H7 (cell line): ENCODE results near the gene BAZ2A. TPM values are rescaled to one million over a fixed set of nuclear protein-coding genes. Genes with fewer than 3 reads are reported as not detected.
A peak's percentile ranks its signal among the peaks of the same experiment; 100 is the strongest.
"Not testable (repeated sequence)": the region's sequence is repeated elsewhere in the genome, so short reads cannot be mapped to it uniquely, and the experiment has no call there.

ENCODE experiments used
- DNase-seq: peaks from one replicate; pipeline ENCODE4 v3.0.0; 2012
- H3K27me3 ChIP-seq: 2 replicates; pipeline ENCODE4 v1.6.0; 2011; ENCODE audit warnings: mild to moderate bottlenecking, low read length; ENCODE audit not compliant: control insufficient read depth, insufficient read depth
- H3K36me3 ChIP-seq: replicated peaks from 2 replicates; pipeline ENCODE4 v1.5.1; 2011; ENCODE audit warnings: low read length; ENCODE audit not compliant: control insufficient read depth, insufficient read depth
- H3K4me3 ChIP-seq: 2 replicates; pipeline ENCODE4 v1.5.1; 2011; ENCODE audit warnings: low read depth, mild to moderate bottlenecking, control low read depth, low read length, moderate library complexity; ENCODE audit not compliant: insufficient read depth
- total RNA-seq: library from RNA; depleted of rRNA; stranded (reverse); fragments of >200 nt; shearing (Covaris generic); gene quantifications from 2 replicates; pipeline ENCODE4 v1.2.3, GENCODE V29; 2014; rRNA removed

Gene BAZ2A
- 23.6 and 24.6 TPM in 2 replicates for total RNA-seq

DNA sequence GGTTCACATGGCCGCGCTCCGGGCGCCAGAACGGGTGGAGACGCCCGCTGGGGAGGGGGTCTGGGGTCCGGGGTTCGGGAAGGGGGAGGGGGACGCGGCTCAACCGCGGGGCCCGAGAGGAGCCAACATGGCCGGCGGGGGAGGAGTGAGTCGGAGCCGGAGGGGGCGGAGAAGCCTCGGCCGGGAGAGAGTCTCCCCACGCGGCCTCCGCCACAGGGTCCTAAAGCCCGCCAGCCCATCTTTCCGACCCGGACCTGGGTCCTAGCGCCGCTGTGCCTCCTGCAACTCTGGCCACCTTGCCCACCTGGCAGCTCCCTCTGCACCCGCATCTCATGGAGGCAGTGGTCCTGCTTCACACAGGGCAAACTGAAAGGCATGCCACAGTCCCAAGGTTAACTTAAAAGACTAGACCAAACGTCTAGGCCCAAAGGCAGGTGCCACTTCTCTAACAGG, at the start of gene BAZ2A:
BAZ2A (minus strand) TSS at position 147 of the 453 bp plus-strand sequence. CDS start 12,796 bp downstream, outside the sequence.
- H3K4me3 ChIP-seq: peak within 1 kb of the TSS; percentile 87
- peak; percentile 98 for DNase-seq
- H3K27me3 ChIP-seq: no peaks in the 10 kb centered on the region
- H3K36me3 ChIP-seq: no peaks in the 10 kb centered on the region; the same call in 1 of the 2 replicates

DNA sequence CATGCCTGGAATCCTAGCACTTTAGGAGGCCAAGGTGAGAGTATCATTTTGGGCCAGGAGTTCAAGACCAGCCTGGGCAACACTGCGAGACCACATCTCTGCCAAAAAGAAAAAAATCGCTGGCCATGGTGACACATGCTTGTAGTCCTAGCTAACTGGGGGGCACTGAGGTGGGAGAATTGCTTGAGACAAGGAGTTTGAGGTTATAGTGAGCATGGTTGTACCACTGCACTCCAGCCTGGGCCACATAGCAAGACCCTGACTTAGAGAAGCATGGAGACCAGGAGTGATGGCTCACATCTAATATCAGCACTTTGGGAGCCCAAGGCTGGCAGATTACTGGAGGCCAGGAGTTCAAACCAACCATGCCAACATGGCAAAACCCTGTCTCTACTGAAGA, 48.7 kb upstream of the BAZ2A start:
- DNase-seq: no peak
- H3K27me3 ChIP-seq: no peaks in the 10 kb centered on the region
- H3K36me3 ChIP-seq: peaks cover 1% of the 10 kb centered on the region
- H3K4me3 ChIP-seq: no peak overlapping the region

DNA sequence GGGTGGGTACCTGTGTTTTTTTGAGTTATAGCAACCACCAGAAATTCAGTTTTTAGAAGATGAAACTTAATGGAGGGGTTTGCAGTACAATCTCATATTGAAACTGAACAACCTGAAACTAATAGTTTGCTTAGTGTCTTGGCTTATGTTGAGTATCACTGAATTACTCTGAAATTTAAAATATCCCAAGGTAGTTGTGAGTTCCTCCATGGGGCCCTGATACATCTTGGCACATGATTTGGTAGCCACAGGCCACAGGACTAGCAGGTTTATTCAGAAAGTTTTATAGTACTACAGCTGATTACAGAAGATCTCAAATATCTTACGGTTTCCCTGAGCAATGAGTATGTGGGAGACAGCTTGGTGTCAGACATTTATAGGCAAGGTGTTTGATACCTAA, 47.6 kb upstream of the BAZ2A start:
- no peaks in the 10 kb centered on the region for H3K27me3 ChIP-seq
- DNase-seq: no peak
- H3K36me3 ChIP-seq: peaks cover 3% of the 10 kb centered on the region
- no peak overlapping the region for H3K4me3 ChIP-seq

DNA sequence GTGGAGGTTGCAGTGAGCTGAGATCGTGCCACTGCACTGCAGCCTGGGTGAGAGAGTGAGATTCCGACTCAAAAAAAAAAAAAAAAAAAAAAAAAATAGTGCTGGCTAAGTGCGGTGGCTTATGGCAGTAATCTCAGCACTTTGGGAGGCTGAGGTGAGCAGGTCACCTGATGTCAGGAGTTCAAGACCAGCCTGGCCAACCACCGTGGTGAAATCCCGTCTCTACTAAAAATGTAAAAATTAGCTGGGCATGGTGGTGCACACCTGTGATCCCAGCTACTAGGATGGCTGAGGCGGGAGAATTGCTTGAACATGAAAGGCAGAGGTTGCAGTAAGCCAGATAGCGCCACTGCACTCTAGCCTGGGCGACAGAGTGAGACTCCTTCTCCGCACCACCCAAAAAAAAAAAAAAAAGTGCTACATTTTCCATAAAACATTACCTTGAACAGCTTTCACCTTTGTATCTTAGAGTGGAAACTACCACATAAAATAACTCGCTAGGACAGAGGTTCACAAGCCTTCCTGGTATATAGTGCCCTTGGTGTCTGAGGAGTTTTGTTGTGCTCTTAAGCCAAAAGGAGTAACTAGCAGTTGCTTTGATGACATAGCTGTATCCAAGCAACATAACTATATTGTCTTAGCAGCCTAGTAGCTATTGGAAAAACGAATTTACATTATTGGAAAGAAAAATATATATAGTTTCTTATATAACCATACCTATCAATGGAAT, 46.9 kb upstream of the BAZ2A start:
- DNase-seq: no peak
- H3K36me3 ChIP-seq: peaks cover 3% of the 10 kb centered on the region
- H3K27me3 ChIP-seq: no peaks in the 10 kb centered on the region
- H3K4me3 ChIP-seq: no peak overlapping the region

DNA sequence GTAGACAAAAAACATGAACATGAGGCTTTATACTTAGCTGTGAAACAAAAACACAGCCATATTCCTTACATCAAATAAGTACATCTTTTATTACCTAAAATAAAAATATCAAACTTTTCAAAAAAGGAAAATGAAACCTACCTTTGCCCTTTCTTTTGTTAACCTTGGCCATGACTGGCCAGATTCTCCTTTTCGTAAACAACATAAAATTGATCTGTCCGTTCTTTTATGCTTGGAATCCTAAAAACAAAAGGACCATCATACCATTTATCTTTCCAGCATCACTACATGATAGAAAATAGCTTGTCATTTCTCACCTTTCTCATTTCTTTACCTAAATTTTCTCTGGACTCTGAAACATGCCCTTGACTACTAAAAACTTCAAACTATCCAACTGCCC, 41.5 kb upstream of the BAZ2A start:
- Histone ChIP-seq H3K4me3 (no peak overlapping the region), H3K27me3 (no peaks in the 10 kb centered on the region), H3K36me3 (peaks cover 29% of the 10 kb centered on the region)
- no peak for DNase-seq

DNA sequence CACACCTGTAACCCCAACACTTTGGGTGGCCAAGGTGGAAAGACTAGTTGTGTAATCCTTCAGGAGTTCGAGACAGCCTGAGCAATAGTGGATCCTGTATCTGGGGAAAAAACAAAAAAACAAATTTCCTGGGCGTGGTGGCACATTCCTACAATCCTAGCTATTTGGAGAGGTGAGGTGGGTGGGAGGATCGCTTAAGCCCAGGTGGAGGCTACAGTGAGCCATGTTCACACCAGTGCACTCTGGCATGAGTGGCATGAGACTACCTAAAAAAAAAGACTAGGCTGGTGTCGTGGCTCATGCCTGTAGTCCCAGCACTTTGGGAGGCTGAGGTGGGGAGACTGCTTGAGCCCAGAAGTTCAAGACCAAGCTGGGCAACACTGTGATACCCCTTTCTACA, 40.7 kb upstream of the BAZ2A start:
- Histone ChIP-seq H3K36me3 (peaks cover 34% of the 10 kb centered on the region), H3K27me3 (no peaks in the 10 kb centered on the region), H3K4me3 (no peak overlapping the region)
- DNase-seq: no peak

DNA sequence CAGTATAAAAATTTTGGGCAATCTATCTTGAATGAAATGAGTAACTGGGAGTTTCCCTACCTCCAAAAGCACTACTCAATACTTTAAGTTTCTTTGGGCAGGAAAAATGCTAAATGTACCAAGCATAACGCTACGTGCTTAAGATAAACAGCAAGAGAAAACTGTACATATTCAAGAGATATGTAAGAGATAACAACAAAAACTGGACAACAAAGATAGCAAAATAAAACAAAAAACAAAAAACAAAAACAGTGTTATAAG, 38.0 kb upstream of the BAZ2A start:
- H3K4me3 ChIP-seq: no peak overlapping the region
- H3K36me3 ChIP-seq: peaks cover 48% of the 10 kb centered on the region
- no peaks in the 10 kb centered on the region for H3K27me3 ChIP-seq
- DNase-seq: no peak

DNA sequence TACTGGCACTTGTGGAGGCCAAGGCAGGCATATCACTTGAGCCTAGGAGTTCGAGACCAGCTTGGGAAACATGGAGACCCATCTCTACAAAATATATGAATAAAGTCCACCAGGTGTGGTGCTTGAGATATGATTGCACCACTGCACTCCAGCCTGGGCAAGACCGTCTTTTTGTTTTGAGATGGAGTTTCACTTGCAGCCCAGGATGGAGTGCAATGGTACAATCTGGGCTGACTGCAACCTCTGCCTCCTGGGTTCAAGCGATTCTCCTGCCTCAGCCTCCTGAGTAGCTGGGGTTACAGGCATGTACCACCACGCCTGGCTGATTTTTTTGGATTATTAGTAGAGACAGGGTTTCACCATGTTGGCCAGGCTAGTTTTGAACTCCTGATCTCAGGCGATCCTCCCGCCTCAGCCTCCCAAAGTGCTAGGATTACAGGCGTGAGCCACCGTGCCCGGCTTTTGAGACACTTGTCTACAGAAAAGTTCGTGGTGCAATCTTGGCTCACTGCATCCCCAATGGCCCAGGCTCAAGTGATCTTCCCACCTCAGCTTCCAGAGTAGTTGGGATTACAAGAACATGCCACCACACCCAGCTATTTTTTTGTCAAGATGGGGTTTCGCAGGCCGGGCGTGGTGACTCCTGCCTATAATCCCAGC, 32.0 kb upstream of the BAZ2A start:
- DNase-seq: no peak
- Histone ChIP-seq H3K27me3 (no peaks in the 10 kb centered on the region), H3K36me3 (peaks cover 22% of the 10 kb centered on the region), H3K4me3 (no peak overlapping the region)

DNA sequence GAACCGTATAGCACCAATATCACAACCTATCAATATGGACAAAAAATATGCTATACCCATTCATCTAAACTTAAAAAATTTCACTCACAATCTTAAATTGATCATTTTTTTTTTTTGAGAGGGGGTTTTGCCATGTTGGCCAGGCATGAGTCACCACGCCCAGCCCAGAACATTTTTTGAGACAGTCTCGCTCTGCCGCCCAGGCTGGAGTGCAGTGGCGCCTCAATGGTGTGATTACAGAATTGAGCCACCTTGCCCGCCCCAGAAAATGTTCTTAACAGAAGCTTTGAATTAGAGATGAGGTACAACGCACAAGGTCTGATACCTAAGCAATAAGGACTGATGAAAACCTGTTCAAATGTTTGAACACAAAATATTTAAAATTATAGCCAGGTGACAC, 31.4 kb upstream of the BAZ2A start:
- DNase-seq: no peak
- Histone ChIP-seq H3K36me3 (peaks cover 18% of the 10 kb centered on the region), H3K4me3 (no peak overlapping the region), H3K27me3 (no peaks in the 10 kb centered on the region)

DNA sequence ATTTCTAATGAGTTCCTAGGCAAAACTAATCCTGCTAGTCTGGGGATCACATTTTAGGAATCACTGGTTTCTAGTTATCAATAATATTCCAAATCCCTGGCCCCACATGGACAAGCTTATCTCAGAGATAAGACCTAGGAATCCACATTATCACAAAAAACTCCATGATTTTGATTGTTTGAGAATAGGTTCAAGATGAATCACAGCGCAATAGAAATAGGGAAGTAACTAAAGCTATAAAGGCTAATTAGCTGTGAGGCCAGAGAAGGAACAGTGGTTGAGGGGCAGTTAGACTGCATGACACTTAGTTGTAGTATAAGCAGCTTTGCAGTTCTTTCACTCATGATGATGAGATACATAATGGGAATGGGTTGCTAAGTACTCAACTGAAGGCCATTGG, 28.8 kb upstream of the BAZ2A start:
- no peak overlapping the region for H3K4me3 ChIP-seq
- no peaks in the 10 kb centered on the region for H3K27me3 ChIP-seq
- no peak for DNase-seq
- peaks cover 1% of the 10 kb centered on the region; the same call in 1 of the 2 replicates for H3K36me3 ChIP-seq

DNA sequence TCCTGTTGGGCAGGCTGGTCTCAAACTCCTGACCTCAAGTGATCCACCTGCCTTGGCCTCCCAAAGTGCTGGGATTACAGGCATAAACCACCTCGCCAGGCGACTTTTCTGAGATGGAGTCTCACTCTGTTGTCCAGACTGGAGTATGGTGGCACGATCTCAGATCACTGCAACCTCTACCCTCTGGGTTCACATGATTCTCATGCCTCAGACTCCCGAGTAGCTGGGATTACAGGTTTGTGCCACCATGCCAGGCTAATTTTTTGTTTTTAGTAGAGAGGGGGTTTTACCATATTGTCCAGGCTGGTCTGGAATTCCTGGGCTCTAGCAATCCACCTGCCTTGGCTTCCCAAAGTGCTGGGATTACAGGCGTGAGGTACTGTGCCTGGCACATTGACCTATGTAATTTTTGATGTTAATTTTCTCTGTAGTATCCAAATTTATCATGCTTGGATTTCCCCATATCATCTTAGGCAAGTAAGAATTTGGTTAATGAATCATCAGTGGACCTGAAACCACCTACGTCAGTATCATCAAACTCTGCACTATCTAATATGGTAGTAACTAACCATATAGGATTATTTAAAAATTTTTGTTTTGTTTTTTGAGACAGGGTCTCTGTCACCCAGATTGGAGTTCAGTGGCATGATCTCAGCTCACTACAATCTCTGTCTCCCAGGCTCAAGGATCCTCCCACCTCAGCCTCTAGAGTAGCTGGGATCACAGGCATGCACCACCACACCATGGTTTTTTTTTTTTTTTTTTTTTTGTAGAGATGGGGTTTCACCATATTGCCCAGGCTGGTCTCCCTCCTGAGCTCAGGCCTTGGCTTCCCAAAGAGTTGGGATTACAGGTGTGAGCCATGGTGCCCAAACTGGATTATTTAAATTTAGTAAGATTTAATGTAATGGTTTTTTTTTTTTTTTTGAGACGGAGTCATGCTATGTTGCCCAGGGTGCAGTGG, 27.6 kb upstream of the BAZ2A start:
- H3K4me3 ChIP-seq: no peak overlapping the region
- no peaks in the 10 kb centered on the region for H3K36me3 ChIP-seq
- no peaks in the 10 kb centered on the region for H3K27me3 ChIP-seq
- DNase-seq: no peak

DNA sequence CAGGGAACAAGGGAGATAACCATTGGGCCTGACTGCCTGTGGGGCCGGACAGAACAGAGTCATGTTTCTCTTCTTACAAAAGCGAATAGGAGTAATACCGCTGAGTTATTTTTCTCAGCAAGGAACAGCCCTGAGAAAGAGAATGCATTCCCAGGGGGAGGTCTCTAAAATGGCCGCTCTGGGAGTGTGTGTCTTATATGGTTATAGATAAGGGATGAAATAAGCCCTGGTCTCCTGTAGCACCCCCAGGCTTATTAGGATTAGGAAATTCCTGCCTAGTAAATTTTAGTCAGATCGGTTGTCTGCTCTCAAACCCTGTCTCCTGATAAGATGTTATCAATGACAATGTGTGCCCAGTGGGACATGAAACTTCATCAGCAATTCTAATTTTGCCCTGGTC, 23.7 kb upstream of the BAZ2A start:
- not testable (repeated sequence) for DNase-seq, H3K27me3 ChIP-seq, H3K36me3 ChIP-seq, H3K4me3 ChIP-seq

DNA sequence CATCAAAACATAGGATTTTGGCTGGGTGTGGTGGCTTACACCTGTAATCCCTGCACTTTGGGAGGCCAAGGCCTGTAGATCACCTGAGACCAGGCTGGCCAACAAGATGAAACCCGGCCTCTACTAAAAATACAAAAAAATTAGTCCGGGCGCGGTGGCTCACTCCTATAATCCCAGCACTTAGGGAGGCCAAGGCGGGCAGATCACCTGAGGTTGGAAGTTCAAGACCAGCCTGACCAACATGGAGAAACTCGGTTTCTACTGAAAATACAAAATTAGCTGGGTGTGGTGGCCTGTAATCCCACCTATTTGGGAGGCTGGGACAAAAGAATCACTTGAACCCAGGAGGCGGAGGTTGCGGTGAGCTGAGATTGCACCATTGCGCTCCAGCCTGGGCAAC, 17.9 kb upstream of the BAZ2A start:
- H3K36me3 ChIP-seq: peaks cover 14% of the 10 kb centered on the region
- H3K27me3 ChIP-seq, DNase-seq, H3K4me3 ChIP-seq: not testable (repeated sequence)

DNA sequence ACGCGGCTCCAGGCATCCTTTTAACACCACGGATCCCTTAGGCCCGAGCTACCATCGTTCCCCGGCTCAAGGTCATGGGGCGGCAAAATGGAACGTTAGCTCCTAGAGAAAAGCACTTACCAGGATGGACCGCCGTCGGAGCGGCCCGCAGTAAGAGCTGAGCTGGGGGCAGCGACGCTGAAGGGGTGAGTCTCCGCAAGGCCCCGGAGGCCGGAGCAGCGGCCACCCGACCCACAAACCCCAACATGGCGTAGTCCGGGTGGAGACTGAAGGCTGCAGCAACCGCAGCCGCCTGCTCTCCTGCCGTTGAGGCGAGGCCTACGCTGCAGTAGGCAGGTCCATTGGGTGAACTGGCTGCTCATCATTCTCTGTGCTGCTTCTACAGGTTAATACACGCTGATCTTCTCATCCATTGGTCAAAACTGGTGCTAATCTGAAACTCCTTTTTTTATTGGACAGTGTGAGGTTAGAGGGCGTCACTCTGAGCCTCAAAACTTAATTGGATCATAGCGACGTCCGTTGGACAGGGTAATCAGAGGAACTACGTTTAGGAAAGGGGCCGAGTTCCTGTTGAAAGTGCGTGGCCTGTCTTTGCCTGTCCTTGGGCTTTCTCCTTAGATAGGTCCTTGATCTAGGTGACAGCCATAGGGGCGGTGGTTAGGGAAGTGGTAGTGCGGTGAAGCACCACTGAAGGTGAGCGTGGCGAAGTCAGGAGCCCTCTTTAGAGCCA, 15.8 kb upstream of the BAZ2A start, which contains the start of gene ATP5F1B:
ATP5F1B (minus strand) TSS at position 268 of the 730 bp plus-strand sequence; CDS start at position 247, 21 bp downstream.
- DNase-seq: peak; percentile 97
- H3K36me3 ChIP-seq: peaks cover 32% of the 10 kb centered on the region

More for the DNA sequence above, 15.8 kb upstream of the BAZ2A start, which contains the start of gene ATP5F1B:
- peak within 1 kb of the TSS; percentile 98 for H3K4me3 ChIP-seq
- H3K27me3 ChIP-seq: no peaks in the 10 kb centered on the region
